ENCODE measurements around the gene PWWP2B. TPM values are rescaled to one million over a fixed set of nuclear protein-coding genes. Genes with fewer than 3 reads are reported as not detected.

Gene PWWP2B
- total and polyA plus RNA-seq, 2 of the 4 experiments (the other 2 are of a cell fraction): 1.7 to 2.2 TPM

DNA sequence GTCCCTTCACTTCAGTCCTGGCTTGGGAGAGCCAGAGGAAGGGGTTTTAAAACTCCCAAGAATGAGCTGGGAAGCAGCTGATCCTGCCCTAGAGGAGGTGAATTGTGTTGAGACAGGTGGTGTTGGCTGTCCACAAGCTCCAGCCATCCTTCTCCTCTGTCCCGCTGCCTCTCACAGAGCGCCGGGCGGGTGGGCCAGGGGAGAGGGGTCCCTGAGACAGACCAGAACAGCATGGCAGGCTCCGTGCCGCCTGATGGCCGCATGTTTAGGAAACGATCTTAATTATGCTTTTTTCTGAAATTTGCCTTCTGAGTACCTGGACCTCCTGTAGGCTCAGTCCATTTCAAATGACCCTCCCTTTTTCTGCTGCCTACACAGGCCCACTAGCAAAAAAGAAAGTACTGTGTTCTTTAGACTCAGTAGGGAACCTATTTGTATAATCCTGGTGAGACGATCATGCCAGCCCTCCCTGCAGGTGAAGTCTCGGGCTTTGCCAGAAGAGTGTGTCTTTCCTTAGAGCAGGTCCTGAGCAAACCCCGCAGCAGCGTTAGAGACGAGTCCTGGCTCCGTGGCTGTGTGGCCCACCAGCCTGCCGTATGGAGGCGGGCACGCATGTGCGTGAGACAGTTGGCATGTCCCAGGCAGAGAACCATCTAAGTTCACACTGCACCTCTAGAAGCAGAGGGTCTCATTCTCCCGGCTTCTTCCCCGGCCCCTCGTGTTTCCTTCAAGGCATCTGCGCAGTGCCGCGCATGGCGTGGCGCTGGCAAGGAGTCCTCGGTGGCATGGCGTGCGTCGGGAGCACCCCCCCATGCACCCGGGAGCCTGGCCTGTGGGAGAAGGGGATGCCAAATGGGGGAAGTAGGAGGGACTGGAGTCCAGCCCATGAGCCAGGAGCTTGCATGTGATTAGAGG lies 26.3 kb upstream of the PWWP2B start:
- ATAC-seq (ENCODE audit: low read depth): no peak
- Histone ChIP-seq H3K79me1 (ENCODE audit: low read depth in 1 of 2, low read length in 2 of 2) (no peaks in the 10 kb centered on the region), H3K23ac (ENCODE audit: low read depth, low read length) (no peak overlapping the region), H4K5ac (ENCODE audit: low read depth, low read length) (no peak overlapping the region), H3K9me3 (ENCODE audit: control insufficient read depth, insufficient read depth, low read length) (no peaks in the 10 kb centered on the region), H4K91ac (ENCODE audit: insufficient read depth, low read depth, low read length) (no peak overlapping the region), H2BK120ac (ENCODE audit: low read depth, low read length) (no peak overlapping the region), H2AFZ (replicated peaks; ENCODE audit: low read length, poor library complexity) (no peak overlapping the region), H2BK5ac (ENCODE audit: low read depth, low read length, poor library complexity, severe bottlenecking) (no peak overlapping the region), H2BK15ac (ENCODE audit: low read depth, low read length) (no peak overlapping the region), H3K9me1 (ENCODE audit: insufficient read depth, low read length) (0 out of 2 replicates have a peak, but pooled peaks cover 2% of the 10 kb centered on the region), H2BK20ac (ENCODE audit: low read depth, low read length) (no peak overlapping the region), H3K36me3 (ENCODE audit: control insufficient read depth, insufficient read depth, low read length) (peaks cover 6% of the 10 kb centered on the region; the same call in 1 of the 2 replicates), H4K8ac (ENCODE audit: low read depth in 2 of 2, low read length in 2 of 2) (no peak overlapping the region), H3K9ac (ENCODE audit: low read depth, low read length) (no peak overlapping the region), H2AK9ac (replicated peaks; ENCODE audit: low read depth, low read length, poor library complexity) (no peak overlapping the region), H3K18ac (ENCODE audit: low read depth, low read length) (no peak overlapping the region), H3K4me2 (ENCODE audit: low read depth, low read length) (no peak overlapping the region), H3K4me1 (ENCODE audit: control insufficient read depth, insufficient read depth, low read length) (no peaks in the 10 kb centered on the region), H3K4me3 (ENCODE audit: insufficient read depth, low read depth, low read length) (no peak overlapping the region), H2AK5ac (ENCODE audit: low read depth, low read length) (no peak overlapping the region), H3K14ac (replicated peaks; ENCODE audit: low read depth, low read length) (no peak overlapping the region), H3K27ac (ENCODE audit: insufficient read depth, low read length) (no peak overlapping the region), H4K20me1 (ENCODE audit: insufficient read depth, low read length) (no peaks in the 10 kb centered on the region), H3K4ac (ENCODE audit: low read depth, low read length) (no peak overlapping the region), H3K27me3 (ENCODE audit: control insufficient read depth, insufficient read depth, low read length) (no peaks in the 10 kb centered on the region), H3K56ac (ENCODE audit: extremely low read depth, insufficient read depth, low read length) (no peak overlapping the region)
- dilution Hi-C loops (cut with HindIII; ENCODE audit: low sequenced_read_pairs, unreplicated experiment) (no loop called here), intact Hi-C loops (cut with micrococcal nuclease) (no loop called here), in situ Hi-C loops (cut with MboI; ENCODE audit: low sequenced_read_pairs) (no loop called here)
- TF ChIP-seq CEBPB (IDR thresholded peaks at IDR 0.05; ENCODE audit: low read depth, low read length) (no peak), RFX5 (IDR thresholded peaks at IDR 0.05; ENCODE audit: low read depth, low read length) (no peak), CHD1 (IDR thresholded peaks at IDR 0.05; ENCODE audit: low read depth, low read length) (no peak), FOS (IDR thresholded peaks at IDR 0.05; ENCODE audit: low read depth, low read length) (no peak), MAZ (IDR thresholded peaks at IDR 0.05; ENCODE audit: borderline replicate concordance, low read depth, low read length) (no peak), POLR2A (IDR thresholded peaks at IDR 0.05; ENCODE audit: low read depth, low read length) (no peak), MAFK (IDR thresholded peaks at IDR 0.05; ENCODE audit: low read depth, low read length) (no peak)
- TF ChIP-seq, protein P1, sequence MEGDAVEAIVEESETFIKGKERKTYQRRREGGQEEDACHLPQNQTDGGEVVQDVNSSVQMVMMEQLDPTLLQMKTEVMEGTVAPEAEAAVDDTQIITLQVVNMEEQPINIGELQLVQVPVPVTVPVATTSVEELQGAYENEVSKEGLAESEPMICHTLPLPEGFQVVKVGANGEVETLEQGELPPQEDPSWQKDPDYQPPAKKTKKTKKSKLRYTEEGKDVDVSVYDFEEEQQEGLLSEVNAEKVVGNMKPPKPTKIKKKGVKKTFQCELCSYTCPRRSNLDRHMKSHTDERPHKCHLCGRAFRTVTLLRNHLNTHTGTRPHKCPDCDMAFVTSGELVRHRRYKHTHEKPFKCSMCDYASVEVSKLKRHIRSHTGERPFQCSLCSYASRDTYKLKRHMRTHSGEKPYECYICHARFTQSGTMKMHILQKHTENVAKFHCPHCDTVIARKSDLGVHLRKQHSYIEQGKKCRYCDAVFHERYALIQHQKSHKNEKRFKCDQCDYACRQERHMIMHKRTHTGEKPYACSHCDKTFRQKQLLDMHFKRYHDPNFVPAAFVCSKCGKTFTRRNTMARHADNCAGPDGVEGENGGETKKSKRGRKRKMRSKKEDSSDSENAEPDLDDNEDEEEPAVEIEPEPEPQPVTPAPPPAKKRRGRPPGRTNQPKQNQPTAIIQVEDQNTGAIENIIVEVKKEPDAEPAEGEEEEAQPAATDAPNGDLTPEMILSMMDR (conservative IDR thresholded peaks at IDR 0.05; ENCODE audit: low read depth, low read length): no peak
- TF ChIP-seq, protein P2, sequence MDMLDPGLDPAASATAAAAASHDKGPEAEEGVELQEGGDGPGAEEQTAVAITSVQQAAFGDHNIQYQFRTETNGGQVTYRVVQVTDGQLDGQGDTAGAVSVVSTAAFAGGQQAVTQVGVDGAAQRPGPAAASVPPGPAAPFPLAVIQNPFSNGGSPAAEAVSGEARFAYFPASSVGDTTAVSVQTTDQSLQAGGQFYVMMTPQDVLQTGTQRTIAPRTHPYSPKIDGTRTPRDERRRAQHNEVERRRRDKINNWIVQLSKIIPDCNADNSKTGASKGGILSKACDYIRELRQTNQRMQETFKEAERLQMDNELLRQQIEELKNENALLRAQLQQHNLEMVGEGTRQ (IDR thresholded peaks at IDR 0.05; ENCODE audit: low read depth, low read length): no peak
- WGBS, 2 experiments (ENCODE audit: extremely low coverage in 2 of 2, insufficient read length in 1 of 2): 91% methylated on average over 10 of the region's 31 CpGs; no CpG with 5 or more reads in 1 of the 2 experiments
- POLR2A ChIA-PET (ENCODE audit: unreplicated experiment): no interaction called here
- CTCF ChIA-PET: no interaction called here
- no peak for DNase-seq
- BruUV-seq (replicated peaks): no TSS peak

Data from IMR-90 (cell line).